Measurements from ENCODE around the gene CDC42BPB.

DNA sequence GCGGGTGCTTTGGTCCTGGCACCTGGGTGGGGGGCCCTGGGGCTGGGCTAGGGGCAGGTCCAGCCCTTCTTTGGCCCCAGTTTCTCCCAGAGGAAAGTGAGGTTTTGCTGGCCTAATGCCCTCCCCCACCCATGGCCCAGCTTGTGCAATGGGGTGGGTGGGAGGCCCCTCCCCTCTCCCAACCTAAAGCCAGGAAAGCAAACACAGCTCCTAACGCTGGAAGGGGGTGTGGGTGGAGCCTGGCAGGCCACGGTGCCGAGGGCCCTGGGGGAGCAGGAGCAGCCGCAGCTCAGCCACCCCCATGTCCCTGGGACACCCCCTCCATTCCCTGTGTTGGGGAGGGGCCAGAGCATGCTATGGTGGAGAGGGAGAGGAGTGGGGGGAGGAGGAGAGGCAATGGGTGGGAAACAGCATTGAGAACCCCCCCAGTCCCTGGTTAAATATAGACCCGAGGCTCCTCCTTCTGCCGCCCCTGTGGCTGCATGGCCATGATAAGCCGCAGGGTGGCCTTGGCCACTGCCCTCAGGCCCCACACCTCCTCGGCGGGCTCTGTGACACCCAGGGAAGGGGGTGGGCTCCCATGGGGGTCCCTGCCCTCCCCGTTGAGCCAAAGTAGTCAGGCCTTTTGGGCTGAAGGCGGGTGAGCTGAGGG is 41.9 kb upstream of the CDC42BPB start:
- TF ChIP-seq CTCF (IDR thresholded peaks at IDR 0.05; ENCODE audit: insufficient read depth, low read depth, low read length) (no peak), EZH2 (IDR thresholded peaks at IDR 0.05; ENCODE audit: insufficient read depth, low read length) (no peak)
